ENCODE results near the gene GALNT13. TPM values are rescaled to one million over a fixed set of nuclear protein-coding genes. Genes with fewer than 3 reads are reported as not detected.

The GALNT13 gene
- total and polyA plus RNA-seq, 4 donors = not detected

DNA sequence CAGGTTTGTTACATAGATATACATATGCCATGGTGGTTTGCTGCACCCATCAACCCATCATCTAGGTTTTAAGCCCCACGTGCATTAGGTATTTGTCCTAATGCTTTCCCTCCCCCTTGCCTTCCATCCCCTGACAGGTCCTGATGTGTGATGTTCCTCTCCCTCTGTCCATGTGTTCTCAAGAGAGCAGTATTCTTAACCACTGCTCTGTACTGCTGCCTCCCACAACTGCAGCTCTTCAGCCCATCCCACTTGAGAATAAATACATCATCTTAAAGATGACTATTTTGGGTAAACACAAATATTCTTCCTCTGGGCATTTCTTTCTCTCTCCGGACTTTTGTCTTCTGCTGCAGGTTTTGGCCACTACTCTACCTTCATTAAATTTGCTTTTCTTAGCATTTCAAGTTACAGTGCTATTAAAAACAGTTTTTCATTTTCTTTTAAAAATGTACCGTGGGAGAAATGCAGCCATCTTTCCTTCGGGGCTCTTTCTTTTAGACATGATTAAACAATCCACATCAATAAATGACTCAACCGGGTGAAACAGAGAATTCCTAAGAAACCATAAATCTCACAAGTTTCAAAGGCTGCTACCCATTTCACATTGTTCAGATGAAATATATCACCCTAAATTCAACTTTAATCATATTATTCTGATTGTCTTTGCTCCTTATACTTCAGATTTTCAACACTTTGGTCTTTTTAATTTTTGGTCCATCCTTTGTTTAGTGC is 323.4 kb downstream of the GALNT13 start (continued):
- TF ChIP-seq HNF4A (conservative IDR thresholded peaks at IDR 0.05) = no peak

DNA sequence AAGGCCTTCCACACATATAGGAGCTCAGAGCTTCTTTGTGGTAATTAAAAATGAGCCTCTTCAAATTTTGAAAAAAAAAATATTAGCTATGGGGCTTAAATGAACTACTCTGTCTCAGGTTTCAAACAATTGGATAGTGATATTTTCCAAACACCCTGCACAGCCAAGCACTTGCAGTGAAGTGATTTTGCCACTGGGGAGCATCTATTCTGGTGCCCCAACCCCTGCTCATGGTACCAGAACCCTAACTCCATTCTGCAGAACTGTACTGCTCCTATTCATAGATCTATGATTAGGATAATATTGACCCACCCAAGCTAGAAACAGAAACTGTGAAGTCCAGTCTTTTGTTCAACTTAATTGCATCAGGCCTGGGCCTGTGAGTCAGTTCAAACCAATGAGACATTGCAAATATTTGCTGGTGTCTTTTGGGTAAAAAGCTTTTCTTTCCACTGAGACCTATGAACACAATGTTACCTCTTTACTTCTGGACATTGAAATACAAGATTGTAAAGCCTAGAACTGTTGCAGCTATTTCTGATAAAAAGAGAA is 324.0 kb downstream of the GALNT13 start:
- Histone ChIP-seq H3K9me3 (ENCODE audit: control insufficient read depth in 4 of 4, low read length in 3 of 4) (no peaks in the 10 kb centered on the region), H3K9ac (ENCODE audit: low read depth in 1 of 2, low read length in 2 of 2) (no peak overlapping the region), H3K27me3 (ENCODE audit: control insufficient read depth in 4 of 4, insufficient read depth in 4 of 4, low read length in 3 of 4) (no peaks in the 10 kb centered on the region), H3K4me3 (ENCODE audit: low read depth in 1 of 3, low read length in 3 of 3) (no peak overlapping the region), H3K27ac (ENCODE audit: low read depth in 1 of 2, low read length in 2 of 2) (no peak overlapping the region), H3K4me1 (ENCODE audit: control insufficient read depth in 4 of 4, insufficient read depth in 4 of 4, low read length in 3 of 4) (no peaks in the 10 kb centered on the region), H3K36me3 (ENCODE audit: control insufficient read depth in 4 of 4, insufficient read depth in 3 of 4, low read depth in 1 of 4, low read length in 3 of 4) (no peaks in the 10 kb centered on the region)
- TF ChIP-seq RAD21 (IDR thresholded peaks at IDR 0.05) (no peak), EGR1 (IDR thresholded peaks at IDR 0.05; ENCODE audit: low read depth in 2 of 2) (no peak), YY1 (IDR thresholded peaks at IDR 0.05) (no peak), FOXA2 (IDR thresholded peaks at IDR 0.05) (no peak), SP1 (IDR thresholded peaks at IDR 0.05) (no peak), HNF4G (IDR thresholded peaks at IDR 0.05) (no peak), FOXA1 (IDR thresholded peaks at IDR 0.05) (no peak), RXRA (IDR thresholded peaks at IDR 0.05) (no peak)
- TF ChIP-seq, protein P1, sequence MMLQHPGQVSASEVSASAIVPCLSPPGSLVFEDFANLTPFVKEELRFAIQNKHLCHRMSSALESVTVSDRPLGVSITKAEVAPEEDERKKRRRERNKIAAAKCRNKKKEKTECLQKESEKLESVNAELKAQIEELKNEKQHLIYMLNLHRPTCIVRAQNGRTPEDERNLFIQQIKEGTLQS (IDR thresholded peaks at IDR 0.05) = no peak
- DNase-seq (ENCODE audit: low spot score) = no peak

DNA sequence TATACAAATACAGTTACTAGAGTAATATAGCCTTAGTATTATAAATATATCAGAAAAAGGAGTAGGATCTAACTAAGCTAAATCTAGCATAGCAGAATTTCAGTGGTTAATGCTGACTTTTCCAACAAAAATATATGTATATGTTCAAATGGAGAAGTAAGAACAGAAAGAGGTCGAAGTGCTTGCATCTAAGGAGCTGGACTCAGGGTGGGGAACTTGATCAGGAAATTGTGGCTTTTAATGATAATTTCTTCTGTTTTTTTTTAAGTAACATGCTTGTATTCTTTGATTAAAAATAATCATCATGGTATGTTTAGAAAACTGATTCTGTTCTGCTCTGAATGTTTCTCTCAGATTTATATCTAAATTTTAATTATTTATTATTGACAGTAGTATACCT is 327.1 kb downstream of the GALNT13 start:
- Histone ChIP-seq H3K4me3 (ENCODE audit: low read depth in 1 of 3, low read length in 3 of 3) (no peak overlapping the region), H3K27me3 (ENCODE audit: control insufficient read depth in 4 of 4, insufficient read depth in 4 of 4, low read length in 3 of 4) (no peaks in the 10 kb centered on the region), H3K9ac (ENCODE audit: low read depth in 1 of 2, low read length in 2 of 2) (no peak overlapping the region), H3K36me3 (ENCODE audit: control insufficient read depth in 4 of 4, insufficient read depth in 3 of 4, low read depth in 1 of 4, low read length in 3 of 4) (no peaks in the 10 kb centered on the region), H3K9me3 (ENCODE audit: control insufficient read depth in 4 of 4, low read length in 3 of 4) (no peaks in the 10 kb centered on the region), H3K4me1 (ENCODE audit: control insufficient read depth in 4 of 4, insufficient read depth in 4 of 4, low read length in 3 of 4) (no peaks in the 10 kb centered on the region), H3K27ac (ENCODE audit: low read depth in 1 of 2, low read length in 2 of 2) (no peak overlapping the region)
- 46% methylated on average over 1 of the region's 1 CpG for WGBS
- no peak for DNase-seq (ENCODE audit: low spot score)
- TF ChIP-seq, protein P2, sequence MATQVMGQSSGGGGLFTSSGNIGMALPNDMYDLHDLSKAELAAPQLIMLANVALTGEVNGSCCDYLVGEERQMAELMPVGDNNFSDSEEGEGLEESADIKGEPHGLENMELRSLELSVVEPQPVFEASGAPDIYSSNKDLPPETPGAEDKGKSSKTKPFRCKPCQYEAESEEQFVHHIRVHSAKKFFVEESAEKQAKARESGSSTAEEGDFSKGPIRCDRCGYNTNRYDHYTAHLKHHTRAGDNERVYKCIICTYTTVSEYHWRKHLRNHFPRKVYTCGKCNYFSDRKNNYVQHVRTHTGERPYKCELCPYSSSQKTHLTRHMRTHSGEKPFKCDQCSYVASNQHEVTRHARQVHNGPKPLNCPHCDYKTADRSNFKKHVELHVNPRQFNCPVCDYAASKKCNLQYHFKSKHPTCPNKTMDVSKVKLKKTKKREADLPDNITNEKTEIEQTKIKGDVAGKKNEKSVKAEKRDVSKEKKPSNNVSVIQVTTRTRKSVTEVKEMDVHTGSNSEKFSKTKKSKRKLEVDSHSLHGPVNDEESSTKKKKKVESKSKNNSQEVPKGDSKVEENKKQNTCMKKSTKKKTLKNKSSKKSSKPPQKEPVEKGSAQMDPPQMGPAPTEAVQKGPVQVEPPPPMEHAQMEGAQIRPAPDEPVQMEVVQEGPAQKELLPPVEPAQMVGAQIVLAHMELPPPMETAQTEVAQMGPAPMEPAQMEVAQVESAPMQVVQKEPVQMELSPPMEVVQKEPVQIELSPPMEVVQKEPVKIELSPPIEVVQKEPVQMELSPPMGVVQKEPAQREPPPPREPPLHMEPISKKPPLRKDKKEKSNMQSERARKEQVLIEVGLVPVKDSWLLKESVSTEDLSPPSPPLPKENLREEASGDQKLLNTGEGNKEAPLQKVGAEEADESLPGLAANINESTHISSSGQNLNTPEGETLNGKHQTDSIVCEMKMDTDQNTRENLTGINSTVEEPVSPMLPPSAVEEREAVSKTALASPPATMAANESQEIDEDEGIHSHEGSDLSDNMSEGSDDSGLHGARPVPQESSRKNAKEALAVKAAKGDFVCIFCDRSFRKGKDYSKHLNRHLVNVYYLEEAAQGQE (IDR thresholded peaks at IDR 0.05) = no peak
- TF ChIP-seq GABPA (IDR thresholded peaks at IDR 0.05 in 1 of 2, conservative IDR thresholded peaks at IDR 0.05 in 1 of 2) = no peak

DNA sequence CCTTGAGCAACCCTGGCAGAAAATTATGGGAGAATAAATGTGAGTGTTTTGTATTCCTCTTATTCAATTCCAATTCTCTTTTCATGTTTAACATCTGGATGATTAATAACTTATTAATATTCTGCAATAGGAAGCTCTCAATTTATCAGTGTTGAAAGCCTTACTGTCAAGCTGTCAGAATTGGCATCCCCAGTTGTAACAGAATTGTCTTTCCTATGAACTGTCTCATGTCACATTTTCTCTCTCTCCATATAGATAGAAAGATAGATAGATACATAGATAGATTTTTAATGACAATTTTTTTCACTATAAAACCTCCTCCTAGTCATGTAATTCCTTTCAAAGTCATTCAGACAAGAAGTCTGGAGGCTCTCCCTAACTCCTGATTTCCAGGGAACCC is 331.5 kb downstream of the GALNT13 start:
- H3K36me3 ChIP-seq (ENCODE audit: control insufficient read depth in 4 of 4, insufficient read depth in 3 of 4, low read depth in 1 of 4, low read length in 3 of 4) = no peaks in the 10 kb centered on the region
- no peaks in the 10 kb centered on the region for H3K4me1 ChIP-seq (ENCODE audit: control insufficient read depth in 4 of 4, insufficient read depth in 4 of 4, low read length in 3 of 4)
- no peaks in the 10 kb centered on the region for H3K9me3 ChIP-seq (ENCODE audit: control insufficient read depth in 4 of 4, low read length in 3 of 4)
- no peaks in the 10 kb centered on the region for H3K27me3 ChIP-seq (ENCODE audit: control insufficient read depth in 4 of 4, insufficient read depth in 4 of 4, low read length in 3 of 4)
- DNase-seq (ENCODE audit: low spot score) = no peak
- no peak overlapping the region for H3K4me3 ChIP-seq (ENCODE audit: low read depth in 1 of 3, low read length in 3 of 3)
- H3K9ac ChIP-seq (ENCODE audit: low read depth in 1 of 2, low read length in 2 of 2) = no peak overlapping the region
- no peak overlapping the region for H3K27ac ChIP-seq (ENCODE audit: low read depth in 1 of 2, low read length in 2 of 2)
- TF ChIP-seq JUND (IDR thresholded peaks at IDR 0.05) (no peak), FOXA2 (IDR thresholded peaks at IDR 0.05) (no peak), YY1 (IDR thresholded peaks at IDR 0.05) (no peak), HNF4A (conservative IDR thresholded peaks at IDR 0.05) (no peak), GABPA (IDR thresholded peaks at IDR 0.05 in 1 of 2, conservative IDR thresholded peaks at IDR 0.05 in 1 of 2) (no peak)
- TF ChIP-seq, protein P3, sequence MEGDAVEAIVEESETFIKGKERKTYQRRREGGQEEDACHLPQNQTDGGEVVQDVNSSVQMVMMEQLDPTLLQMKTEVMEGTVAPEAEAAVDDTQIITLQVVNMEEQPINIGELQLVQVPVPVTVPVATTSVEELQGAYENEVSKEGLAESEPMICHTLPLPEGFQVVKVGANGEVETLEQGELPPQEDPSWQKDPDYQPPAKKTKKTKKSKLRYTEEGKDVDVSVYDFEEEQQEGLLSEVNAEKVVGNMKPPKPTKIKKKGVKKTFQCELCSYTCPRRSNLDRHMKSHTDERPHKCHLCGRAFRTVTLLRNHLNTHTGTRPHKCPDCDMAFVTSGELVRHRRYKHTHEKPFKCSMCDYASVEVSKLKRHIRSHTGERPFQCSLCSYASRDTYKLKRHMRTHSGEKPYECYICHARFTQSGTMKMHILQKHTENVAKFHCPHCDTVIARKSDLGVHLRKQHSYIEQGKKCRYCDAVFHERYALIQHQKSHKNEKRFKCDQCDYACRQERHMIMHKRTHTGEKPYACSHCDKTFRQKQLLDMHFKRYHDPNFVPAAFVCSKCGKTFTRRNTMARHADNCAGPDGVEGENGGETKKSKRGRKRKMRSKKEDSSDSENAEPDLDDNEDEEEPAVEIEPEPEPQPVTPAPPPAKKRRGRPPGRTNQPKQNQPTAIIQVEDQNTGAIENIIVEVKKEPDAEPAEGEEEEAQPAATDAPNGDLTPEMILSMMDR (IDR thresholded peaks at IDR 0.05; ENCODE audit: low read depth, low read length, missing input control) = no peak
- TF ChIP-seq, protein P4, sequence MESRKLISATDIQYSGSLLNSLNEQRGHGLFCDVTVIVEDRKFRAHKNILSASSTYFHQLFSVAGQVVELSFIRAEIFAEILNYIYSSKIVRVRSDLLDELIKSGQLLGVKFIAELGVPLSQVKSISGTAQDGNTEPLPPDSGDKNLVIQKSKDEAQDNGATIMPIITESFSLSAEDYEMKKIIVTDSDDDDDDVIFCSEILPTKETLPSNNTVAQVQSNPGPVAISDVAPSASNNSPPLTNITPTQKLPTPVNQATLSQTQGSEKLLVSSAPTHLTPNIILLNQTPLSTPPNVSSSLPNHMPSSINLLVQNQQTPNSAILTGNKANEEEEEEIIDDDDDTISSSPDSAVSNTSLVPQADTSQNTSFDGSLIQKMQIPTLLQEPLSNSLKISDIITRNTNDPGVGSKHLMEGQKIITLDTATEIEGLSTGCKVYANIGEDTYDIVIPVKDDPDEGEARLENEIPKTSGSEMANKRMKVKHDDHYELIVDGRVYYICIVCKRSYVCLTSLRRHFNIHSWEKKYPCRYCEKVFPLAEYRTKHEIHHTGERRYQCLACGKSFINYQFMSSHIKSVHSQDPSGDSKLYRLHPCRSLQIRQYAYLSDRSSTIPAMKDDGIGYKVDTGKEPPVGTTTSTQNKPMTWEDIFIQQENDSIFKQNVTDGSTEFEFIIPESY (IDR thresholded peaks at IDR 0.05) = no peak

Data from liver (tissue), 9 donors.